HepG2 (cell line): ENCODE data around the gene DPP7. TPM values are rescaled to one million over a fixed set of nuclear protein-coding genes. Genes with fewer than 3 reads are reported as not detected.
A peak's percentile ranks its signal among the peaks of the same experiment; 100 is the strongest.

Experiments
- FOXM1 ChIP-seq: sonication (generic); formaldehyde crosslinking; IDR thresholded peaks from 2 replicates; pipeline ENCODE4 v1.5.0; 2020; ENCODE audit warnings: missing genetic modification reagents
- MTA3 ChIP-seq: sonication (generic); formaldehyde crosslinking; IDR thresholded peaks from 2 replicates; pipeline ENCODE4 v1.4.0; 2020; ENCODE audit warnings: missing genetic modification reagents
- NAIF1 ChIP-seq: sonication (generic); formaldehyde crosslinking; IDR thresholded peaks from 2 replicates; pipeline ENCODE4 v1.5.0; 2020; ENCODE audit warnings: mild to moderate bottlenecking, missing genetic modification reagents, borderline replicate concordance
- NR2F2 ChIP-seq: IDR thresholded peaks from 2 replicates; pipeline ENCODE4 v1.6.1; 2012; ENCODE audit warnings: low read depth, inconsistent platforms, borderline replicate concordance
- POLR2AphosphoS5 ChIP-seq: IDR thresholded peaks from 2 replicates; pipeline ENCODE4 v1.6.1; 2012; ENCODE audit warnings: low read depth, low read length
- REL ChIP-seq: sonication (generic); formaldehyde crosslinking; conservative IDR thresholded peaks from 2 replicates; pipeline ENCODE4 v1.8.0; 2022; ENCODE audit warnings: mild to moderate bottlenecking, missing genetic modification reagents, moderate library complexity
- RNF2 ChIP-seq: fragments of 450-650 bp; conservative IDR thresholded peaks from 2 replicates; pipeline ENCODE4 v1.6.1; 2016; ENCODE audit warnings: low read depth
- SOX6 ChIP-seq, 2 experiments: fragments of 450-650 bp in 1 of 2; sonication (generic) in 1 of 2; formaldehyde crosslinking in 1 of 2; IDR thresholded peaks; 2 replicates each; pipeline versions ENCODE4 v1.4.0 to v1.6.1; 2017 to 2020; ENCODE audit warnings: antibody characterized with exemption in 1 of 2, mild to moderate bottlenecking in 1 of 2, missing genetic modification reagents in 1 of 2
- SRSF1 ChIP-seq: fragments of 200-400 bp; formaldehyde crosslinking; optimal IDR thresholded peaks from 2 replicates; pipeline ENCODE3; 2017; ENCODE audit warnings: mild to moderate bottlenecking, low read depth, low read length, moderate library complexity
- TAF1 ChIP-seq: sonication (generic); formaldehyde crosslinking; IDR thresholded peaks from 2 replicates; pipeline ENCODE4 v1.4.0; 2020; ENCODE audit warnings: missing genetic modification reagents
- ZNF629 ChIP-seq: sonication (generic); formaldehyde crosslinking; conservative IDR thresholded peaks from 2 replicates; pipeline ENCODE4 v1.5.0; 2020; ENCODE audit warnings: missing genetic modification reagents
- ZNF883 ChIP-seq: sonication (generic); formaldehyde crosslinking; IDR thresholded peaks from 2 replicates; pipeline ENCODE4 v1.5.1; 2020; ENCODE audit warnings: mild to moderate bottlenecking, missing genetic modification reagents; ENCODE audit errors: not compliant biosample characterization
- polyA plus RNA-seq, 8 experiments: library from polyadenylated mRNA; depleted of rRNA in 3 of 8; stranded (reverse) in 7 of 8; unstranded in 1 of 8; fragments of >200 nt; fragmentation: Illumina TruSeq in 4 of 8; extraction: Trizol in 4 of 8; gene quantifications; 2 replicates each; pipeline versions ENCODE4 v1.2.1 to v1.2.3, GENCODE V29; 2011 to 2016; ENCODE audit warnings: low read depth in 4 of 8, missing spikeins in 1 of 8, mixed read lengths in 1 of 8; ENCODE audit not compliant: insufficient read depth in 1 of 8
- total RNA-seq, 5 experiments: library from RNA; depleted of rRNA; stranded (reverse); fragments of >200 nt; fragmentation: Illumina TruSeq; extraction: Trizol; gene quantifications; 2 replicates each; pipeline ENCODE4 v1.2.3, GENCODE V29; 2016; ENCODE audit warnings: low read depth in 1 of 5
- TF ChIP-seq, protein P1 (sequence below): sonication (generic); formaldehyde crosslinking; IDR thresholded peaks from one replicate; pipeline ENCODE4 v1.5.1; 2020; ENCODE audit warnings: mild to moderate bottlenecking, missing genetic modification reagents; ENCODE audit errors: not compliant biosample characterization
- TF ChIP-seq, protein P2 (sequence below): sonication (generic); formaldehyde crosslinking; IDR thresholded peaks from 2 replicates; pipeline ENCODE4 v1.8.1; 2023; ENCODE audit warnings: mild to moderate bottlenecking, inconsistent platforms, moderate library complexity, missing genetic modification reagents, borderline replicate concordance
- TF ChIP-seq, protein P3 (sequence below): sonication (generic); formaldehyde crosslinking; IDR thresholded peaks from 2 replicates; pipeline ENCODE4 v1.4.0; 2020; ENCODE audit warnings: missing genetic modification reagents, borderline replicate concordance

The DPP7 gene
- total and polyA plus RNA-seq, 2 of the 13 experiments (the other 11 are each of a cell fraction or from before 2014, with no cell fraction given): 1.2 to 4.5 TPM

DNA sequence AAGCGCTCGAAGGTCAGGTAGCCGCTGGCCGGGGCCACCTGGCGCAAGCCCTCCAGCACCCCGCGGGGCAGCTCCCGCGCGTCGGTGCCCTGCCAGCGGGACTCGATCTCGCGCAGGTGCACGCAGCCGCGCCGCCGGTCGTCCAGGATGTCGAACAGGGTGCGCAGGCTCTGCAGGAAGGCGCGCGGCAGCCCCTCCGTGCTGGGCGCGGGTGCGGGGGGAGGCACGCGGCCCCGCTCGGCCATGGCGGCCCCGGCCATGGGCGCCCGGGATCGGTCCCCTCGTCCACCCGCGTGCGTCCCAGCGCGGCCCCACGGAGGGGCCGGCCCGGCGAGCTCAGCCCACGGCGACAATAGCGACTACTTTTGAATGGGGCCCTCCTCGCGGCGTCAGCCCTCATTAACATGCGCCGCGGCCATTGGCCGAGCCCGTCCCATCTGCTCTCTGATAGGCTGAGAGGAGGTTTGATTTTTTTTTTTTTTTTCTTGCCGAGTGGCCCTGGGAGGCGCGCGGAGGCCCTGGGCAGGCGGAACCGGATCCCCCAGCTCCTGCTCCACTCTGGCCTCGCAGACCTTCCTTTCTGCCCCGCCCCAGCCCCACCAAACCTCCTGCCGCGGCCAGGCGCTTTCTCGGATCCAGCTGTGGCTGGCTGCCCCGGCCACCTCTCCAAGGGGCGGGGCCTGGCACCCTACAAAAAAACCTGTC lies 44.2 kb downstream of the DPP7 start, which contains the start of gene SAPCD2 (continued):
- TF ChIP-seq, protein P1, sequence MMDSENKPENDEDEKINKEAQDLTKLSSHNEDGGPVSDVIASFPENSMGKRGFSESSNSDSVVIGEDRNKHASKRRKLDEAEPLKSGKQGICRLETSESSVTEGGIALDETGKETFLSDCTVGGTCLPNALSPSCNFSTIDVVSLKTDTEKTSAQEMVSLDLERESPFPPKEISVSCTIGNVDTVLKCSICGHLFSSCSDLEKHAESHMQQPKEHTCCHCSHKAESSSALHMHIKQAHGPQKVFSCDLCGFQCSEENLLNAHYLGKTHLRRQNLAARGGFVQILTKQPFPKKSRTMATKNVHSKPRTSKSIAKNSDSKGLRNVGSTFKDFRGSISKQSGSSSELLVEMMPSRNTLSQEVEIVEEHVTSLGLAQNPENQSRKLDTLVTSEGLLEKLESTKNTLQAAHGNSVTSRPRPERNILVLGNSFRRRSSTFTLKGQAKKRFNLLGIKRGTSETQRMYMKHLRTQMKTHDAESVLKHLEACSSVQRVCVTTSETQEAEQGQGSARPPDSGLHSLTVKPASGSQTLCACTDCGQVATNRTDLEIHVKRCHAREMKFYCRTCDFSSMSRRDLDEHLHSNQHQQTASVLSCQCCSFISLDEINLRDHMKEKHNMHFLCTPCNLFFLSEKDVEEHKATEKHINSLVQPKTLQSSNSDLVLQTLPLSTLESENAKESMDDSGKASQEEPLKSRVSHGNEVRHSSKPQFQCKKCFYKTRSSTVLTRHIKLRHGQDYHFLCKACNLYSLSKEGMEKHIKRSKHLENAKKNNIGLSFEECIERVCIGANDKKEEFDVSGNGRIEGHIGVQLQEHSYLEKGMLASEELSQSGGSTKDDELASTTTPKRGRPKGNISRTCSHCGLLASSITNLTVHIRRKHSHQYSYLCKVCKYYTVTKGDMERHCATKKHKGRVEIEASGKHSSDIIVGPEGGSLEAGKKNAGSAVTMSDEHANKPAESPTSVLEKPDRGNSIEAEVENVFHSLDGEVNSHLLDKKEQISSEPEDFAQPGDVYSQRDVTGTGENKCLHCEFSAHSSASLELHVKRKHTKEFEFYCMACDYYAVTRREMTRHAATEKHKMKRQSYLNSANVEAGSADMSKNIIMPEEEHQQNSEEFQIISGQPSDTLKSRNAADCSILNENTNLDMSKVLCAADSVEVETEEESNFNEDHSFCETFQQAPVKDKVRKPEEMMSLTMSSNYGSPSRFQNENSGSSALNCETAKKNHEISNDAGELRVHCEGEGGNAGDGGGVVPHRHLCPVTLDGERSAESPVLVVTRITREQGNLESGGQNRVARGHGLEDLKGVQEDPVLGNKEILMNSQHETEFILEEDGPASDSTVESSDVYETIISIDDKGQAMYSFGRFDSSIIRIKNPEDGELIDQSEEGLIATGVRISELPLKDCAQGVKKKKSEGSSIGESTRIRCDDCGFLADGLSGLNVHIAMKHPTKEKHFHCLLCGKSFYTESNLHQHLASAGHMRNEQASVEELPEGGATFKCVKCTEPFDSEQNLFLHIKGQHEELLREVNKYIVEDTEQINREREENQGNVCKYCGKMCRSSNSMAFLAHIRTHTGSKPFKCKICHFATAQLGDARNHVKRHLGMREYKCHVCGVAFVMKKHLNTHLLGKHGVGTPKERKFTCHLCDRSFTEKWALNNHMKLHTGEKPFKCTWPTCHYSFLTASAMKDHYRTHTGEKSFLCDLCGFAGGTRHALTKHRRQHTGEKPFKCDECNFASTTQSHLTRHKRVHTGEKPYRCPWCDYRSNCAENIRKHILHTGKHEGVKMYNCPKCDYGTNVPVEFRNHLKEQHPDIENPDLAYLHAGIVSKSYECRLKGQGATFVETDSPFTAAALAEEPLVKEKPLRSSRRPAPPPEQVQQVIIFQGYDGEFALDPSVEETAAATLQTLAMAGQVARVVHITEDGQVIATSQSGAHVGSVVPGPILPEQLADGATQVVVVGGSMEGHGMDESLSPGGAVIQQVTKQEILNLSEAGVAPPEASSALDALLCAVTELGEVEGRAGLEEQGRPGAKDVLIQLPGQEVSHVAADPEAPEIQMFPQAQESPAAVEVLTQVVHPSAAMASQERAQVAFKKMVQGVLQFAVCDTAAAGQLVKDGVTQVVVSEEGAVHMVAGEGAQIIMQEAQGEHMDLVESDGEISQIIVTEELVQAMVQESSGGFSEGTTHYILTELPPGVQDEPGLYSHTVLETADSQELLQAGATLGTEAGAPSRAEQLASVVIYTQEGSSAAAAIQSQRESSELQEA: no peak
- TF ChIP-seq, protein P2, sequence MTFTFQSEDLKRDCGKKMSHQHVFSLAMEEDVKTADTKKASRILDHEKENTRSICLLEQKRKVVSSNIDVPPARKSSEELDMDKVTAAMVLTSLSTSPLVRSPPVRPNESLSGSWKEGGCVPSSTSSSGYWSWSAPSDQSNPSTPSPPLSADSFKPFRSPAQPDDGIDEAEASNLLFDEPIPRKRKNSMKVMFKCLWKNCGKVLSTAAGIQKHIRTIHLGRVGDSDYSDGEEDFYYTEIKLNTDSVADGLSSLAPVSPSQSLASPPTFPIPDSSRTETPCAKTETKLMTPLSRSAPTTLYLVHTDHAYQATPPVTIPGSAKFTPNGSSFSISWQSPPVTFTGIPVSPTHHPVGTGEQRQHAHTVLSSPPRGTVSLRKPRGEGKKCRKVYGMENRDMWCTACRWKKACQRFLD (CRISPR knock-in tag): no peak
- TF ChIP-seq SRSF1 (no peak), ZNF883 (CRISPR knock-in tag) (no peak), NAIF1 (CRISPR knock-in tag) (peak; percentile 61; the same call in 1 of the 2 replicates), ZNF629 (CRISPR knock-in tag) (no peak), TAF1 (CRISPR knock-in tag) (peak; percentile 21; the same call in 1 of the 2 replicates), POLR2AphosphoS5 (peak; percentile 79), SOX6 (IDR thresholded peaks at IDR 0.05) (no peak), SOX6 (CRISPR knock-in tag; IDR thresholded peaks at IDR 0.05) (peak; percentile 47), RNF2 (no peak), MTA3 (no peak), FOXM1 (0 out of 2 replicates have a peak, but pooled peaks have one; percentile 32), REL (CRISPR knock-in tag) (no peak), NR2F2 (no peak)
- TF ChIP-seq, protein P3, sequence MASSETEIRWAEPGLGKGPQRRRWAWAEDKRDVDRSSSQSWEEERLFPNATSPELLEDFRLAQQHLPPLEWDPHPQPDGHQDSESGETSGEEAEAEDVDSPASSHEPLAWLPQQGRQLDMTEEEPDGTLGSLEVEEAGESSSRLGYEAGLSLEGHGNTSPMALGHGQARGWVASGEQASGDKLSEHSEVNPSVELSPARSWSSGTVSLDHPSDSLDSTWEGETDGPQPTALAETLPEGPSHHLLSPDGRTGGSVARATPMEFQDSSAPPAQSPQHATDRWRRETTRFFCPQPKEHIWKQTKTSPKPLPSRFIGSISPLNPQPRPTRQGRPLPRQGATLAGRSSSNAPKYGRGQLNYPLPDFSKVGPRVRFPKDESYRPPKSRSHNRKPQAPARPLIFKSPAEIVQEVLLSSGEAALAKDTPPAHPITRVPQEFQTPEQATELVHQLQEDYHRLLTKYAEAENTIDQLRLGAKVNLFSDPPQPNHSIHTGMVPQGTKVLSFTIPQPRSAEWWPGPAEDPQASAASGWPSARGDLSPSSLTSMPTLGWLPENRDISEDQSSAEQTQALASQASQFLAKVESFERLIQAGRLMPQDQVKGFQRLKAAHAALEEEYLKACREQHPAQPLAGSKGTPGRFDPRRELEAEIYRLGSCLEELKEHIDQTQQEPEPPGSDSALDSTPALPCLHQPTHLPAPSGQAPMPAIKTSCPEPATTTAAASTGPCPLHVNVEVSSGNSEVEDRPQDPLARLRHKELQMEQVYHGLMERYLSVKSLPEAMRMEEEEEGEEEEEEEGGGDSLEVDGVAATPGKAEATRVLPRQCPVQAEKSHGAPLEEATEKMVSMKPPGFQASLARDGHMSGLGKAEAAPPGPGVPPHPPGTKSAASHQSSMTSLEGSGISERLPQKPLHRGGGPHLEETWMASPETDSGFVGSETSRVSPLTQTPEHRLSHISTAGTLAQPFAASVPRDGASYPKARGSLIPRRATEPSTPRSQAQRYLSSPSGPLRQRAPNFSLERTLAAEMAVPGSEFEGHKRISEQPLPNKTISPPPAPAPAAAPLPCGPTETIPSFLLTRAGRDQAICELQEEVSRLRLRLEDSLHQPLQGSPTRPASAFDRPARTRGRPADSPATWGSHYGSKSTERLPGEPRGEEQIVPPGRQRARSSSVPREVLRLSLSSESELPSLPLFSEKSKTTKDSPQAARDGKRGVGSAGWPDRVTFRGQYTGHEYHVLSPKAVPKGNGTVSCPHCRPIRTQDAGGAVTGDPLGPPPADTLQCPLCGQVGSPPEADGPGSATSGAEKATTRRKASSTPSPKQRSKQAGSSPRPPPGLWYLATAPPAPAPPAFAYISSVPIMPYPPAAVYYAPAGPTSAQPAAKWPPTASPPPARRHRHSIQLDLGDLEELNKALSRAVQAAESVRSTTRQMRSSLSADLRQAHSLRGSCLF (CRISPR knock-in tag): no peak
